ENCODE results near the gene CFAP61.

GRCh38 chr20:20019123-20019522, 33.2 kb upstream of the CFAP61 start:
- no peak for TF ChIP-seq CTCF (IDR thresholded peaks at IDR 0.05)
- no peak for TF ChIP-seq POLR2A (IDR thresholded peaks at IDR 0.05)
